Left forelimb (tissue), 1 donor: ENCODE measurements around the gene RPS10.

Experiments used
- DNase-seq: peaks from one replicate; pipeline ENCODE4 v3.0.0-alpha.2; 2018; ENCODE audit warnings: low spot score

RPS10 gene

GRCh38 chr6:34370361-34370760 lies 55.5 kb downstream of the RPS10 start:
- DNase-seq, result no peak

GRCh38 chr6:34369385-34369784 lies 56.5 kb downstream of the RPS10 start:
- DNase-seq, result no peak
